K562 (cell line): ENCODE results near the gene CECR2. TPM values are rescaled to one million over a fixed set of nuclear protein-coding genes. Genes with fewer than 3 reads are reported as not detected.
A peak's percentile ranks its signal among the peaks of the same experiment; 100 is the strongest.

Source experiments
- ATAC-seq: fragments of 200-7000 bp; cut with Tn5 transposase; 3 replicates; pipeline ENCODE4 v1.9.1; 2020; ENCODE audit warnings: moderate library complexity
- BruUV-seq: library from RNA; stranded (reverse); fragments of 400-500 nt; replicated peaks from 2 replicates; lab custom pipeline; 2021; lab: Mats Ljungman, UMichigan
- CTCF ChIA-PET: fragments of 300-600 bp; formaldehyde crosslinking; extraction: SDS; loops from one replicate; lab custom pipeline; 2021; ENCODE audit warnings: low intra/inter-chr PET ratio; lab: Yijun Ruan, JAX
- POLR2A ChIA-PET: fragments of 300-600, 350-650 bp; sonication (Branson Sonifier 250); formaldehyde crosslinking; extraction: SDS; loops from one replicate; lab custom pipeline; 2021; ENCODE audit warnings: antibody characterized with exemption, inconsistent platforms; lab: Yijun Ruan, JAX
- DNase-seq, 4 experiments: peaks; one replicate each; pipeline versions ENCODE4 v3.0.0 to v3.0.0-alpha.2; 2011 to 2018; ENCODE audit warnings: low spot score in 3 of 4, mixed read lengths in 3 of 4; ENCODE audit errors: extremely low read depth in 1 of 4
- FAIRE-seq: peaks from 2 replicates; lab custom pipeline; 2011; peaks lifted over from hg19 to GRCh38; lab: Jason Lieb, UNC
- H2AFZ ChIP-seq: 2 replicates; pipeline ENCODE4 v1.6.0; 2011; ENCODE audit warnings: low read depth, low read length, control low read depth, inconsistent platforms
- H3K27ac ChIP-seq: fragments of 200-600 bp; 3 replicates; pipeline ENCODE4 v1.8.0; 2011; ENCODE audit warnings: low read depth, mild to moderate bottlenecking, control low read depth, inconsistent platforms, low read length, moderate library complexity, mixed read lengths; ENCODE audit errors: extremely low read depth
- H3K27me3 ChIP-seq, 2 experiments: fragments of 300-600 bp in 1 of 2; 2 replicates in 1 of 2; 3 replicates in 1 of 2; pipeline versions ENCODE4 v1.6.0 to v1.8.0; 2011; ENCODE audit warnings: inconsistent platforms in 2 of 2, low read length in 2 of 2, mild to moderate bottlenecking in 1 of 2, mixed read lengths in 1 of 2, moderate library complexity in 1 of 2; ENCODE audit not compliant: control insufficient read depth in 2 of 2, insufficient read depth in 2 of 2
- H3K36me3 ChIP-seq: fragments of 300-600 bp; 3 replicates; pipeline ENCODE4 v1.8.0; 2011; ENCODE audit warnings: mild to moderate bottlenecking, low read length, inconsistent platforms; ENCODE audit not compliant: control insufficient read depth, insufficient read depth
- H3K4me1 ChIP-seq, 2 experiments: fragments of 200-600 bp in 1 of 2; replicated peaks in 1 of 2; 2 replicates in 1 of 2; 3 replicates in 1 of 2; pipeline versions ENCODE4 v1.5.1 to v1.8.0; 2011; ENCODE audit warnings: inconsistent platforms in 2 of 2, low read length in 2 of 2, mild to moderate bottlenecking in 1 of 2, mixed read lengths in 1 of 2, moderate library complexity in 1 of 2; ENCODE audit not compliant: control insufficient read depth in 2 of 2, insufficient read depth in 2 of 2
- H3K4me2 ChIP-seq: 2 replicates; pipeline ENCODE4 v1.6.1; 2011; ENCODE audit warnings: low read length, control low read depth, inconsistent platforms, mixed read lengths; ENCODE audit not compliant: insufficient read depth
- H3K4me3 ChIP-seq: fragments of 200-600 bp; sonication (generic), shearing (Covaris generic); 2 replicates; pipeline ENCODE4 v1.5.1; 2016; ENCODE audit warnings: control low read depth, inconsistent platforms
- H3K79me2 ChIP-seq: fragments of 200-600 bp; 3 replicates; pipeline ENCODE4 v1.8.0; 2011; ENCODE audit warnings: low read length, inconsistent platforms; ENCODE audit not compliant: control insufficient read depth, insufficient read depth
- H3K9ac ChIP-seq, 2 experiments: 2 replicates each; pipeline versions ENCODE4 v1.6.0 to v1.6.1; 2011; ENCODE audit warnings: low read depth in 2 of 2, low read length in 2 of 2, control low read depth in 1 of 2, inconsistent platforms in 1 of 2, mild to moderate bottlenecking in 1 of 2, mixed read lengths in 1 of 2; ENCODE audit not compliant: insufficient read depth in 1 of 2
- H3K9me1 ChIP-seq: one replicate; pipeline ENCODE4 v1.6.0; 2011; ENCODE audit warnings: inconsistent platforms, mild to moderate bottlenecking, low read length, moderate library complexity; ENCODE audit not compliant: control insufficient read depth, insufficient read depth
- H3K9me3 ChIP-seq: replicated peaks from 2 replicates; pipeline ENCODE4 v1.5.1; 2011; ENCODE audit warnings: low read depth, low read length, inconsistent platforms; ENCODE audit not compliant: control insufficient read depth, insufficient read depth
- H4K20me1 ChIP-seq: replicated peaks from 2 replicates; pipeline ENCODE4 v1.6.1; 2011; ENCODE audit warnings: low read length, inconsistent platforms, mixed read lengths; ENCODE audit not compliant: control insufficient read depth, insufficient read depth
- ARID4B ChIP-seq: sonication (generic); formaldehyde crosslinking; IDR thresholded peaks from 2 replicates; pipeline ENCODE4 v1.8.0; 2022; ENCODE audit warnings: mild to moderate bottlenecking, missing genetic modification reagents
- COPS2 ChIP-seq: fragments of 450-650 bp; conservative IDR thresholded peaks from 2 replicates; pipeline ENCODE4 v1.6.1; 2016; ENCODE audit warnings: mild to moderate bottlenecking, moderate library complexity
- DACH1 ChIP-seq: fragments of 450-650 bp; IDR thresholded peaks from 2 replicates; pipeline ENCODE4 v1.6.1; 2018; ENCODE audit not compliant: partially characterized antibody
- PHB2 ChIP-seq: fragments of 450-650 bp; IDR thresholded peaks from 2 replicates; pipeline ENCODE4 v1.6.1; 2017; ENCODE audit warnings: low read depth
- TCF7L2 ChIP-seq: fragments of 150-350 bp; IDR thresholded peaks from 2 replicates; pipeline ENCODE4 v1.6.1; 2016; ENCODE audit warnings: low read depth, mild to moderate bottlenecking, low read length, moderate library complexity
- ZNF197 ChIP-seq: fragments of 200-800 bp; sonication (Bioruptor generic); IDR thresholded peaks from 2 replicates; pipeline ENCODE4 v1.6.1; 2016; ENCODE audit warnings: low read depth, missing genetic modification characterization, missing compliant biosample characterization
- WGBS: fragments of 100-300 bp; shearing (Covaris generic); methylation state at CpG from one replicate; pipeline ENCODE4 v1.1.6; 2016; ENCODE audit warnings: low coverage, mixed read lengths; ENCODE audit not compliant: insufficient coverage; ENCODE audit errors: missing lambda C conversion rate; 5-methylcytosine and 5-hydroxymethylcytosine counted together
- in situ Hi-C: fragments of 300-500 bp; cut with MboI; formaldehyde crosslinking; loops from 4 replicates; pipeline ENCODE4 v1.15.0; 2018; ENCODE audit warnings: inconsistent platforms, mixed read lengths
- intact Hi-C: fragments of 100-400 bp; cut with micrococcal nuclease; formaldehyde crosslinking; loops from 2 replicates; pipeline ENCODE4 v1.14.2; 2022
- polyA plus RNA-seq, 8 experiments: library from polyadenylated mRNA; depleted of rRNA in 4 of 8; stranded (reverse) in 5 of 8; unstranded in 3 of 8; fragments of >200 nt; fragmentation: Nextera tagmentation in 2 of 8; fragmentation: Illumina TruSeq in 1 of 8; extraction: Ambion mirVana in 2 of 8; extraction: Trizol in 1 of 8; gene quantifications; 2 replicates each; pipeline versions ENCODE4 v1.2.1 to v1.2.3, GENCODE V29; 2011 to 2014; ENCODE audit warnings: inconsistent platforms in 1 of 8, missing spikeins in 1 of 8
- total RNA-seq, 7 experiments: library from RNA; depleted of rRNA in 6 of 7; stranded (reverse); fragments of >200 nt in 6 of 7; fragmentation: Illumina TruSeq in 2 of 7; extraction: Trizol in 2 of 7; gene quantifications; 2 replicates each; pipeline versions ENCODE4 v1.2.1 to v1.2.3, GENCODE V29; 2011 to 2021; ENCODE audit warnings: low replicate concordance in 1 of 7
- TF ChIP-seq, protein P1 (sequence below): sonication (generic); formaldehyde crosslinking; IDR thresholded peaks from 2 replicates; pipeline ENCODE4 v1.8.0; 2022; ENCODE audit warnings: mild to moderate bottlenecking, missing genetic modification reagents

Gene CECR2
- total and polyA plus RNA-seq, 9 of the 15 experiments (the other 6 are each of a cell fraction or from before 2014, with no cell fraction given), result 0.01 to 1.00 (median 0.27) TPM

- H3K9me1 ChIP-seq, result peaks cover 4% of the 10 kb centered on the region
- H3K36me3 ChIP-seq, result no peaks in the 10 kb centered on the region
- FAIRE-seq (no peak), DNase-seq (peak in 2 of 4 experiments; percentile 3 to 5), ATAC-seq (no peak)
- ChIA-PET CTCF (no interaction called here), POLR2A (no interaction called here)
- BruUV-seq, result no TSS peak
- no peaks in the 10 kb centered on the region for H3K79me2 ChIP-seq
- in situ Hi-C loops, result no loop called here
- H3K9ac ChIP-seq, result no peak overlapping the region
- no peak overlapping the region for H3K4me3 ChIP-seq
- no peak overlapping the region for H2AFZ ChIP-seq
- H4K20me1 ChIP-seq, result no peaks in the 10 kb centered on the region
- H3K27ac ChIP-seq, result no peak overlapping the region
- no peaks in the 10 kb centered on the region for H3K9me3 ChIP-seq
- under 1% methylated on average over 16 of the region's 16 CpGs for WGBS
- H3K4me1 ChIP-seq, result no peaks in the 10 kb centered on the region
- peaks cover 16 to 34% of the 10 kb centered on the region in 2 experiments for H3K27me3 ChIP-seq
- H3K4me2 ChIP-seq, result no peak overlapping the region
- intact Hi-C loops, result no loop called here
- TF ChIP-seq DACH1, result no peak
- TF ChIP-seq COPS2, result no peak
- no peak for TF ChIP-seq PHB2
- no peak for TF ChIP-seq ZNF197 (CRISPR knock-in tag)
- no peak for TF ChIP-seq TCF7L2
- TF ChIP-seq ARID4B (CRISPR knock-in tag), result no peak
- TF ChIP-seq, protein P1, sequence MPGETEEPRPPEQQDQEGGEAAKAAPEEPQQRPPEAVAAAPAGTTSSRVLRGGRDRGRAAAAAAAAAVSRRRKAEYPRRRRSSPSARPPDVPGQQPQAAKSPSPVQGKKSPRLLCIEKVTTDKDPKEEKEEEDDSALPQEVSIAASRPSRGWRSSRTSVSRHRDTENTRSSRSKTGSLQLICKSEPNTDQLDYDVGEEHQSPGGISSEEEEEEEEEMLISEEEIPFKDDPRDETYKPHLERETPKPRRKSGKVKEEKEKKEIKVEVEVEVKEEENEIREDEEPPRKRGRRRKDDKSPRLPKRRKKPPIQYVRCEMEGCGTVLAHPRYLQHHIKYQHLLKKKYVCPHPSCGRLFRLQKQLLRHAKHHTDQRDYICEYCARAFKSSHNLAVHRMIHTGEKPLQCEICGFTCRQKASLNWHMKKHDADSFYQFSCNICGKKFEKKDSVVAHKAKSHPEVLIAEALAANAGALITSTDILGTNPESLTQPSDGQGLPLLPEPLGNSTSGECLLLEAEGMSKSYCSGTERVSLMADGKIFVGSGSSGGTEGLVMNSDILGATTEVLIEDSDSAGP (CRISPR knock-in tag), result no peak
These were observed 37.0 kb upstream of the CECR2 start for GRCh38 chr22:17332109-17332800.
